Measurements from ENCODE around the gene DHRS7C. TPM values are rescaled to one million over a fixed set of nuclear protein-coding genes. Genes with fewer than 3 reads are reported as not detected.

DHRS7C gene
- polyA plus RNA-seq = 1 to 10 TPM in 1 of 3 donors, not detected in 2; 1.3 TPM

- H3K27ac ChIP-seq (ENCODE audit: low read depth, low read length) = no peak within 1 kb of the TSS
- WGBS, 3 donors = 70 to 76% (median 71%) methylated on average over 15 of the region's 15 CpGs
Observed at GRCh38 chr17:9790889-9791876, at the start of gene DHRS7C. Gene DHRS7C, minus strand, starts transcription at chr17:9791592. Its CDS starts 308 bp downstream, at chr17:9791284.

GRCh38 chr17:9839433-9839832, 48.0 kb upstream of the DHRS7C start:
- H3K27ac ChIP-seq (ENCODE audit: low read depth, low read length) = no peak overlapping the region
- 41 to 62% (median 54%) methylated on average over 4 of the region's 4 CpGs for WGBS, 3 donors

- H3K27ac ChIP-seq (ENCODE audit: low read depth, low read length) = no peak overlapping the region
- WGBS, 3 donors = 38 to 54% (median 40%) methylated on average over 11 of the region's 11 CpGs
Observed at GRCh38 chr17:9837551-9838471, 46.4 kb upstream of the DHRS7C start.

- H3K27ac ChIP-seq (ENCODE audit: low read depth, low read length) = no peak overlapping the region
- 70 to 84% (median 78%) methylated on average over 4 of the region's 4 CpGs for WGBS, 3 donors
Observed at GRCh38 chr17:9833922-9834321, 42.5 kb upstream of the DHRS7C start.

GRCh38 chr17:9830711-9831110, 39.3 kb upstream of the DHRS7C start:
- 64 to 83% (median 74%) methylated on average over 2 of the region's 2 CpGs for WGBS, 3 donors

DNA sequence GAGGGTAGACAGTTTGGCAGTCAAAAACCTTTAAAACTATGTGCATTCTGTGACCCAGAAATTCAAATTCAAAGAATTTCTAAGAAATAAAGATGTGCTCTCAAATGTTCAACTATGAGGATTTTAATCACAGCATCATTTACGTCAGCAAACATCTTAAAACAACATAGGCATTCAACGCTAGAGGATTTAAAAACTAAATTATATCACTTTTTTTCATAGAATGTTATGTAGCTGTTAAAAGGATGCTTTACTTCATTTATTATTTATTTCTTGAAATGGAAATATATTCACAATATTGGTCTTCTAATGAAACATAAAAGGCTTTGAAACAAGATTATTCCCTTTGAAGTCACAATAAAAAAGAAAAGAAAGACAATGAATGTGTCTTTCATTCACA, 38.0 kb upstream of the DHRS7C start:
- H3K27ac ChIP-seq (ENCODE audit: low read depth, low read length) = no peak overlapping the region
- WGBS, 3 donors = 58 to 93% (median 92%) methylated on average over 2 of the region's 2 CpGs

More at GRCh38 chr17:9830711-9831110, 39.3 kb upstream of the DHRS7C start:
- H3K27ac ChIP-seq (ENCODE audit: low read depth, low read length) = no peak overlapping the region

DNA sequence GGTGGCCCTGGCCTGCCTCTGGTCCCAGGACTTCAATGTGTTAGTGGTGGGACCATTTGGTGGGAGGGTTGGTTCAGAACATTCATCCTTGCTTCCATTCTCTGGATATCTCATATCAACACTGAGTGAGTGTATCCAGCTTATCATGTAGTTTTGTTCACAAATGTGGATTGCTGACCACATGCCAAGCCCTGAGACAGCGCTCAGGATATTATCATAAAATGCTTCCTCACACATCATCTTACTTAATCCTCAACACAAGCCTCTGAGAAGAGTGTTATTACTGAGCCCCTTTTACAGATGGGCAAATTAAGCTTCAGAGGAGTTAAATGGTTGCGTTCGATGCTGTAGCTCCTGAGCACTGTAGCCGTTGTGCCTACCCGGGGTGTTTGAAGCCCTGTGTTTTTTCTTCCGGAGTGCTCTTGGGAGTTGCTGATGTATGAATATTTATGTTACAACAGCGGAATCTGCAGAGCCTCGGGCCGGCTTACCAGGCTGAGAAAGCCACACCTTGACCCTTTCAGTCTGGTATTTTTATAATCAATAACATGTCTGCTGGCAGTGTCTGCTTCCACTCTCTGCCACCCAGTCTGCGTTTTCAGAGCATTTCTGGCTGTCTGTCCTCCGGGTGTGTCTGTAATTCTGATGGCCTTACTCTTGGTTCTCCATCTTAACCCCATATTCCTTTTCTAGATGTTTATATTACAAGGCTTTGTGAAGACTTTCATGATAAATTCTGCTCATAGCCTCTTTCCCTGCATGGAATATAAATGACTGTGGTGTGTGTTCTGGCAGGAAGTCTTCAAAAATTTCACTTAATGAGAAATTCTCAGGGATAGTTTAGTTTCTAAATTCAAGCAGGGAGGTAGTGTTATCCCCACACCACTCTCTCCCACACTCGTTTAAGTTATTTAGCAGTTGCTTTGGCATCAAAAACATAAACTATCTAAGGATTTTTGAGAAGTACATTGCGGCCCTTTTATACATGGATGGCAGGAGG, 37.2 kb upstream of the DHRS7C start:
- WGBS, 3 donors = 29 to 58% (median 56%) methylated on average over 13 of the region's 13 CpGs
- no peak overlapping the region for H3K27ac ChIP-seq (ENCODE audit: low read depth, low read length)

- 46 to 55% (median 52%) methylated on average over 21 of the region's 21 CpGs for WGBS, 3 donors
- no peak within 1 kb of the TSS for H3K27ac ChIP-seq (ENCODE audit: low read depth, low read length)
Observed at GRCh38 chr17:9825641-9826150, 34.3 kb upstream of the DHRS7C start, which contains the start of gene GLP2R. Gene GLP2R, plus strand, starts transcription at chr17:9825924. Its CDS starts 140 bp downstream, at chr17:9826064.

GRCh38 chr17:9824797-9825338, 33.5 kb upstream of the DHRS7C start:
- 71 to 85% (median 82%) methylated on average over 8 of the region's 8 CpGs for WGBS, 3 donors
- no peak overlapping the region for H3K27ac ChIP-seq (ENCODE audit: low read depth, low read length)

DNA sequence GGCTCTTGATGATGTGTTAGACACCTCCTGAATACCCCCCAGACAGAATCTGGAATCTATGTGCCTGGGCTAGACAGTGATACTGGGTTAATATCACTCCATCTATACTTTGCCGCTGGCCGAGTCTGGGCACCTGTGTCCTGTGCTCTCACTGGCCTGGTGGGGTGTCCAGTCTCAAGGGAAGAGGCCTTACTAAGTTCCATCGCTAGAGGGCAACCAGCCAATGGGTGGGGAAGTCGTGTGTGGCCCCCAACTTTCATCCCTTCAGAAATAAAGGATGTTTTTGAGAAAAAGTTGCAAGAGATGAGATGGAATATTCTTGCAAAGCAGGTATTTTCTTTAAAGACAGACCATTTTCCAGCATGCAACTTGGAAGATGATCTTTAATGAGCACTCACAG, 32.7 kb upstream of the DHRS7C start:
- 56 to 69% (median 58%) methylated on average over 4 of the region's 4 CpGs for WGBS, 3 donors

DNA sequence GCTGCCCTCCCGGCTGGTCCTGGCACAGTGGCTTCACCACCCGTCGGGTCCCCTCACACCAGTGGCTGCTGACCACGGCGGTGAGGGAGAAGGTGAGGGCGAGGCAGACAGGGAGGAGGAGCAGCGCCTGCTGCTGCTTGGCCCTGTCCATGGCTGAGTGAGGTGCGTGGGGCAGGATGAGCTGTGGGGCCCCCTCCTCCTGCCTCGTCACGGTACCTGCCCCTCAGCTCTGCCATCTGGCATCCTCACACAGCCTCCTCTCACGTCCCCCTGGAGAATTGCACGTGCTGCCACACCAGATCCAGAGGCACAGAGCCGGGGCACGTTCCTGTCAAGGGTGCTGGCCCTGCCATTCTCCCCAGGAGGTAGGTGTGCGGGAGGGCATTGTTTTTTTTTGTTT, 30.5 kb upstream of the DHRS7C start, which contains the start of gene GSG1L2:
TSS of gene GSG1L2 (minus strand) at position 159 of the 400 bp plus-strand sequence. CDS start at position 151, 8 bp downstream.
- WGBS, 3 donors = 52 to 81% (median 79%) methylated on average over 15 of the region's 15 CpGs
- H3K27ac ChIP-seq (ENCODE audit: low read depth, low read length) = no peak within 1 kb of the TSS

More for the DNA sequence above, 32.7 kb upstream of the DHRS7C start:
- no peak overlapping the region for H3K27ac ChIP-seq (ENCODE audit: low read depth, low read length)

DNA sequence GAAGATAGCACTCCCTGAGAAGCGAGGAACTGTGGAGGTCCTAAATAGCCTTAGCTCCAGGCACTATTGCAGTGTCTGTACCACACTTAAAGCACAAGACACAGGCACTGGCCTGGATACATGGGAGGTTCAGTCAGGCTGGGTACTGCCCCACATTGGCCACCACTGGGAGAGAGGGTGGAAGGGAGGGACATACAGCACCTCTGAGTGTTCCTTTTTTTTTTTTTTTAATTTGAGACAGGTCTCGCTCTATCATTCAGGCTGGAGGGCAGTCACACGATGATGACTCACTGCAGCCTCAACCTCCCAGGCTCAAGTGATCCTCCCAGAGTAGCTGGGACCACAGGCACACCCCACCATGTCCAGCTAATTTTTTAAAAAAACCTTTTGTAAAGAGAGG, 29.1 kb upstream of the DHRS7C start:
- 70 to 83% (median 72%) methylated on average over 3 of the region's 3 CpGs for WGBS, 3 donors
- no peak overlapping the region for H3K27ac ChIP-seq (ENCODE audit: low read depth, low read length)

DNA sequence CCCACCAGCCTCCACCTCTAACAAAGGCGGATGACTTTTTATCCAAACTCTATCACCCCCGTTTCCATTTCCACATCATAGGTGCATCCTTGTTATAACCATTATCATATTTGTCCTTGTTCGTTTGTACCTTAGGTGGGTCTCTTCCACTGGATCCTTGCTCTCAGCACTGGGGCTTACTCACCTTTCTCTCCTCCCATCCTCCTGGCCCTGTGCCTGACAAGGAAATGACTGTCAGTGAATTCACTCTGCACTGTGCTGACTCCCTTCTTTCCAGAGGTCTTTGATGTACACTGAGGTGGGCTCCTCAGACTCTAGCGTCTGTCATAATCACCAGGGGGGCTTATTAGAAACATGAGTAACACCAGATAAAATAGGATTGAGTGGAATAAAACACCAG, 27.4 kb upstream of the DHRS7C start:
- H3K27ac ChIP-seq (ENCODE audit: low read depth, low read length) = no peak overlapping the region
- 68 to 81% (median 73%) methylated on average over 4 of the region's 4 CpGs for WGBS, 3 donors

DNA sequence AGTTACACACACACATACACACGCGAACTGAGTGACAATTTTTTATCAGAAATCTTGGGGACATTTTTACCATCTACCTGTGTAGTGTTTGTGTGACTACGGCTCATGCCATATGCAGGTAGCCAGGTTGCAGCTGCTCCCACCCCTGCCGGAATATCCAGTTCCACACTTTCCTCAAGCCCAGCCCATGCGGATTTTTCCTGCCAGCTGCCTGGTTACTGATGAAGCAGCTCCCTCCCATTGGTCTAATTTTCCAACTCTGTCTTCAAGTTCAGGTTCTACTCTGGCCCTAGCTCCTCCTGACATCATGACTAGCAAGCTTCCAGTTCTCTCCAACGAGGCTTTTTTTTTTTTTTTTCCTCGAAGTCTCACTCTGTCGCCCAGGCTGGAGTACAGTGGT, 25.7 kb upstream of the DHRS7C start:
- no peak overlapping the region for H3K27ac ChIP-seq (ENCODE audit: low read depth, low read length)
- WGBS, 3 donors = 36 to 55% (median 48%) methylated on average over 8 of the region's 8 CpGs

DNA sequence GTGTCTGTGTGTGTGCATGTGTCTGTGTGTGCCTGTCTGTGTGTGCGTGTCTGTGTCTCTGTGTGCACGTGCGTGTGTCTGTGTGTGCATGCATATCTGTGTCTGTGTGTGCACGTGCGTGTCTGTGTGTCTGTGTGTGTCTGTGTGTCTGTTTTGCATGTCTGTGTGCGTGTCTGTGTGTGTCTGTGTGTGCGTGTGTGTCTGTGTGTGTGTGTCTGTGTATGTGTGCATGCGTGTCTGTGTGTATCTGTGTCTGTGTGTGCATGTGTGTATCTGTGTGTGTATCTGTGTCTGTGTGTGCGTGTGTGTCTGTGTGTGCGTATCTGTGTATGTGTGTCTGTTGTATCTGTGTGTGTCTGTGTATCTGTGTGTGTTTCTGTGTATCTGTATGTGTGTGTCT, 25.1 kb upstream of the DHRS7C start:
- 80 to 91% (median 85%) methylated on average over 10 of the region's 10 CpGs for WGBS, 3 donors
- no peak overlapping the region for H3K27ac ChIP-seq (ENCODE audit: low read depth, low read length)

DNA sequence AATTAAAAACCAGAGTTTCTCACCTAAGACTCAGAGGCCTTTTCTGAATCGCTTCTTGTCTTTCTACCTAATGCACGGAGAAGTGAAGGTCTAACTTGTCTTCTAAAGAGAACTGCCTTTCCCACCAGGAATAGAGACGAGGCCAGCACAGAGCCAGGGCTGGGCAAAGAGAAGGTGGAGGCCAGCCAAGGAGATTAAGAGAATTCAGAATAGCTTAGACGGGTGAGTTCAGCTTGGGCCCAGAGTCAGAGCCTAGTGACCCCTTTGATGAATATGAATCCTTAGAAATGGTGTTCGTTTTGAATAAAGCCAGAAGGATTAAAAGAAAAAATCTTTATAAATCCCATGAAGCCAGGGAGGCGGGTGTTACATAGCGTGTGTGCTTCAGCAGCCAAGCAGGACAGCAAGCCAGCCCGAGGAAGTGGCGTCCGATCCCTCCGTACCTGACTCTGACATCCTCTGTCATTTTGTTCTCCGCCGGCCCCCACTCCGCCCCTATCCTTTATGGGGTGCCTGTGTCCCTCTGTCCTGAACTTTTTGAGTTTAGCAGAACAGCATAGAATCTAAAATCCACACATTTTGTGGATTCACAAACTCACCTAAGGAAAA, 23.0 kb upstream of the DHRS7C start:
- WGBS, 3 donors = 74 to 86% (median 84%) methylated on average over 14 of the region's 14 CpGs

GRCh38 chr17:9813166-9813565, 21.8 kb upstream of the DHRS7C start:
- 57 to 81% (median 74%) methylated on average over 9 of the region's 9 CpGs for WGBS, 3 donors
- no peak overlapping the region for H3K27ac ChIP-seq (ENCODE audit: low read depth, low read length)

More for the DNA sequence above, 23.0 kb upstream of the DHRS7C start:
- H3K27ac ChIP-seq (ENCODE audit: low read depth, low read length) = no peak overlapping the region

Data from adipose tissue (tissue), 3 donors.